MM.1S (cell line): ENCODE measurements around the gene LRIG3.

Experiments
- DNase-seq: peaks from one replicate; pipeline ENCODE4 v3.0.0-alpha.2; 2015
- H2AFZ ChIP-seq: fragments of 300-600 bp; sonication (generic); 2 replicates; pipeline ENCODE4 v1.6.0; 2016; ENCODE audit warnings: antibody characterized with exemption, low read length
- H3F3A ChIP-seq: fragments of 300-600 bp; sonication (generic); 2 replicates; pipeline ENCODE4 v1.6.1; 2016; ENCODE audit warnings: mild to moderate bottlenecking, antibody characterized with exemption, low read length, moderate library complexity, mixed read lengths; ENCODE audit not compliant: insufficient read depth
- H3K27ac ChIP-seq: fragments of 300-600 bp; sonication (generic); 2 replicates; pipeline ENCODE4 v1.5.1; 2016; ENCODE audit warnings: mild to moderate bottlenecking, low read length
- H3K27me3 ChIP-seq: fragments of 300-600 bp; sonication (generic); replicated peaks from 2 replicates; pipeline ENCODE4 v1.6.0; 2016; ENCODE audit warnings: low read length; ENCODE audit not compliant: insufficient read depth
- H3K36me3 ChIP-seq: fragments of 300-600 bp; sonication (generic); replicated peaks from 2 replicates; pipeline ENCODE4 v1.6.1; 2016; ENCODE audit warnings: mild to moderate bottlenecking, low read length, mixed read lengths; ENCODE audit not compliant: insufficient read depth
- H3K4me1 ChIP-seq: fragments of 300-600 bp; sonication (generic); 2 replicates; pipeline ENCODE4 v1.6.1; 2016; ENCODE audit warnings: low read length, mixed read lengths
- H3K4me2 ChIP-seq: fragments of 300-600 bp; sonication (generic); 2 replicates; pipeline ENCODE4 v1.6.0; 2016; ENCODE audit warnings: low read depth, low read length
- H3K4me3 ChIP-seq: fragments of 300-600 bp; sonication (generic); 2 replicates; pipeline ENCODE4 v1.5.1; 2016; ENCODE audit warnings: low read length, mixed read lengths
- H3K79me2 ChIP-seq: fragments of 300-600 bp; sonication (generic); 2 replicates; pipeline ENCODE4 v1.6.1; 2016; ENCODE audit warnings: mixed run types, low read length, mixed read lengths
- H3K9ac ChIP-seq: fragments of 300-600 bp; sonication (generic); 2 replicates; pipeline ENCODE4 v1.6.1; 2016; ENCODE audit warnings: low read length, mixed read lengths
- H3K9me2 ChIP-seq: fragments of 300-600 bp; sonication (generic); replicated peaks from 2 replicates; pipeline ENCODE4 v1.6.1; 2016; ENCODE audit warnings: mild to moderate bottlenecking, low read length, mixed read lengths; ENCODE audit not compliant: insufficient read depth
- H3K9me3 ChIP-seq: fragments of 300-600 bp; sonication (generic); replicated peaks from 2 replicates; pipeline ENCODE4 v1.6.1; 2016; ENCODE audit warnings: mild to moderate bottlenecking, low read length, mixed read lengths; ENCODE audit not compliant: insufficient read depth
- H4K20me1 ChIP-seq: fragments of 300-600 bp; sonication (generic); 2 replicates; pipeline ENCODE4 v1.6.1; 2016; ENCODE audit warnings: mild to moderate bottlenecking, low read length, moderate library complexity, mixed read lengths; ENCODE audit not compliant: insufficient read depth
- CTCF ChIP-seq: fragments of 300-600 bp; sonication (generic); IDR thresholded peaks from 2 replicates; pipeline ENCODE4 v1.5.1; 2016; ENCODE audit warnings: antibody characterized with exemption, low read length, mixed read lengths
- EZH2 ChIP-seq: fragments of 300-600 bp; sonication (generic); optimal IDR thresholded peaks from 2 replicates; pipeline ENCODE3; 2017; ENCODE audit warnings: low read depth, mild to moderate bottlenecking, antibody characterized with exemption, low read length, mixed read lengths
- EZH2phosphoT487 ChIP-seq: fragments of 300-600 bp; sonication (generic); IDR thresholded peaks from 2 replicates; pipeline ENCODE4 v1.6.1; 2018; ENCODE audit warnings: antibody characterized with exemption, low read length

LRIG3 gene

GRCh38 chr12:58925111-58925611 lies 4.9 kb upstream of the LRIG3 start:
- Histone ChIP-seq H3K4me2 (no peak overlapping the region), H3K9ac (no peak overlapping the region), H4K20me1 (no peaks in the 10 kb centered on the region), H3F3A (peaks cover 7% of the 10 kb centered on the region; the same call in 1 of the 2 replicates), H3K79me2 (no peaks in the 10 kb centered on the region), H3K4me3 (no peak overlapping the region), H3K9me2 (no peaks in the 10 kb centered on the region), H2AFZ (no peak overlapping the region), H3K9me3 (no peaks in the 10 kb centered on the region), H3K36me3 (no peaks in the 10 kb centered on the region), H3K4me1 (no peaks in the 10 kb centered on the region), H3K27me3 (no peaks in the 10 kb centered on the region), H3K27ac (no peak overlapping the region)
- TF ChIP-seq EZH2phosphoT487 (no peak), EZH2 (no peak), CTCF (no peak)
- no peak for DNase-seq

DNA sequence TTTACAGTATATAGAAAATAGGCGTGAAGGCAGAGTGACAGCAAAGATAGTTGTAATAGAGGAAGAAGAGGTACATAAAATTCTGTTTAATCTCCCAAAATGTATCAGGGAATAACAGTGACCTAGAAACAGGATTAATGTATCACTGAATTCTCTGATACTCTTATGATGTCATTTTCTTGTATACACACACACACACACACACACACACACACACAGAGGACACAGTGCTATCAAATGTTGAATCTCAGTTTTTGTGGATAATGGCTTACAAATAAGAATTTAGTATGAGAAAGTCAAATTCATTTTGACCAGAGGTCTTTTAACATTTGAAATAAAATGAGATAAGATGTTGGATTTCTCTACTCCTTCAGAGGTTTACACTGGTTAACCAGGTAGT lies 4.3 kb upstream of the LRIG3 start:
- Histone ChIP-seq H3K9me3 (no peaks in the 10 kb centered on the region), H3K9me2 (no peaks in the 10 kb centered on the region), H4K20me1 (no peaks in the 10 kb centered on the region), H3K9ac (no peak overlapping the region), H3K27ac (no peak overlapping the region), H3K79me2 (peaks cover under 1% of the 10 kb centered on the region; the same call in 1 of the 2 replicates), H3K27me3 (no peaks in the 10 kb centered on the region), H3K4me3 (no peak overlapping the region), H3K36me3 (no peaks in the 10 kb centered on the region), H3K4me1 (no peaks in the 10 kb centered on the region), H3F3A (peaks cover 12% of the 10 kb centered on the region; the same call in 1 of the 2 replicates), H2AFZ (no peak overlapping the region), H3K4me2 (no peak overlapping the region)
- no peak for TF ChIP-seq EZH2phosphoT487
- no peak for TF ChIP-seq EZH2
- TF ChIP-seq CTCF = no peak
- DNase-seq = no peak

- Histone ChIP-seq H3K4me1 (no peaks in the 10 kb centered on the region), H3K9me3 (no peaks in the 10 kb centered on the region), H3K79me2 (peaks cover 9% of the 10 kb centered on the region), H3K9ac (no peak overlapping the region), H3K4me3 (no peak overlapping the region), H3K27ac (no peak overlapping the region), H3K36me3 (no peaks in the 10 kb centered on the region), H3K9me2 (no peaks in the 10 kb centered on the region), H4K20me1 (no peaks in the 10 kb centered on the region), H3K4me2 (no peak overlapping the region), H2AFZ (no peak overlapping the region), H3F3A (peaks cover 18% of the 10 kb centered on the region; the same call in 1 of the 2 replicates), H3K27me3 (no peaks in the 10 kb centered on the region)
- TF ChIP-seq EZH2phosphoT487 (no peak), EZH2 (no peak), CTCF (no peak)
- DNase-seq = no peak
These were observed 3.5 kb upstream of the LRIG3 start for GRCh38 chr12:58923781-58924180.
